HL-60 (cell line): ENCODE results near the gene SLC1A7.

Experiments used
- DNase-seq, 2 experiments: peaks; one replicate each; pipeline ENCODE4 v3.0.0-alpha.2; 2010 to 2020; ENCODE audit warnings: low read depth in 1 of 2, low spot score in 1 of 2
- H3K27ac ChIP-seq: fragments of 250-450 bp; sonication (Bioruptor Pico); replicated peaks from 2 replicates; pipeline ENCODE4 v1.5.1; 2020; ENCODE audit warnings: mild to moderate bottlenecking, moderate library complexity
- H3K27me3 ChIP-seq: fragments of 250-450 bp; sonication (Bioruptor Pico); 2 replicates; pipeline ENCODE4 v1.5.1; 2021; ENCODE audit warnings: mild to moderate bottlenecking, moderate library complexity; ENCODE audit not compliant: insufficient read depth, poor library complexity, severe bottlenecking
- H3K4me3 ChIP-seq: replicated peaks from 2 replicates; pipeline ENCODE4 v1.5.1; 2011; ENCODE audit warnings: mild to moderate bottlenecking, control low read depth, low read length; ENCODE audit not compliant: insufficient read depth
- CTCF ChIP-seq: IDR thresholded peaks from one replicate; pipeline ENCODE4 v1.5.1; 2011; ENCODE audit warnings: low read length, control low read depth, inconsistent platforms; ENCODE audit not compliant: insufficient read depth
- GABPA ChIP-seq: IDR thresholded peaks from 2 replicates; pipeline ENCODE4 v1.6.1; 2012; ENCODE audit warnings: low read depth
- POLR2AphosphoS5 ChIP-seq: IDR thresholded peaks from 2 replicates; pipeline ENCODE4 v1.6.1; 2012; ENCODE audit warnings: low read depth
- REST ChIP-seq: IDR thresholded peaks from 2 replicates; pipeline ENCODE4 v1.6.1; 2012; ENCODE audit warnings: low read depth; ENCODE audit not compliant: insufficient replicate concordance
- SPI1 ChIP-seq: IDR thresholded peaks from 2 replicates; pipeline ENCODE4 v1.6.1; 2012; ENCODE audit warnings: low read depth, mild to moderate bottlenecking, borderline replicate concordance

SLC1A7 gene

DNA sequence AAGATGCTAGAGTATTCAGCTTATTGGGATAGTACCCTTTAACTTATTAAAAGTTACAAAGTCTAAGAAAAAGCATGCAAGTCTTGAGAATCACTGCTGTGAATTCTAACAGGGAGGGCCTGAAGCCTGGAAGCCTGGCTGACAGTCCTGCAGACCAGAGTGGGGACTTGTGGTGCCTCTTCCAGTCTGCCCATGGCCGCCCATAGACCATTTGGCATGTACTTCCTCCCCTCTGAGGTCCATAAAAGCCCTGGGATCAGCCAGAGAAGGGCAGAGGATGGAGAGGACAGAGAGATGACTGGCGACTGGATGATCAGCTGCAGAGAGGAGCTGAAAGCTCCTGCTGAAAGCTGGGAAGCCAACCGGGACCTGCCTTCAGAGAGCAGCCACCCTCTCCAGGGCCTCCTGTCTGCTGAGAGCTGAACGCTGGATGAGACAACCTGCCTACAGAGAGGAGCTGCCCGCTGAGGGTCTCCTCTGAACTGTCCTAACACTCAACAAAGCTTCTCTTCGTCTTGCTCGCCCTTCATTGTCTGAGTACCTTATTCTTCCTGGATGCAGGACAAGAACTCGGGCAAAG lies 12.5 kb upstream of the SLC1A7 start:
- Histone ChIP-seq H3K27ac (no peak overlapping the region), H3K27me3 (no peaks in the 10 kb centered on the region), H3K4me3 (no peak overlapping the region)
- TF ChIP-seq POLR2AphosphoS5 (no peak), REST (no peak), CTCF (no peak), GABPA (no peak), SPI1 (no peak)
- DNase-seq: no peak

DNA sequence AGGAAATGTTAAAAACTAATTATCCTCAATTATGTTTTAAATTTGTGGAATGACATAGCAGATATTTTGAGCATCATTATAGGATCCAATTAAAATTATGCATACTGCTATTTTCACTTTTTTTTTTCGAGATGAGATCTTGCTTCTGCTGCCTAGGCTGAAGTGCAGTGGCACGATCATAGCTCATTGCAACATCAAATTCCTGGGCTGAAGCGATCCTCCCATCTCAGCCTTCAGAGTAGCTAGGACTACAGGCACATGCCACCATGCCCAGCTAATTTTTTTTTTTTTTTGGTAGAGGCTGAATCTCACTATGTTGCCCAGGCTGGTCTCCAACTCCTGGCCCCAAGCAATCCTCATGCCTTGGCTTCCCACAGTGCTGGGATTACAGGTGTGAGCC lies 11.3 kb upstream of the SLC1A7 start:
- TF ChIP-seq SPI1 (no peak), REST (no peak), GABPA (no peak), CTCF (no peak), POLR2AphosphoS5 (no peak)

DNA sequence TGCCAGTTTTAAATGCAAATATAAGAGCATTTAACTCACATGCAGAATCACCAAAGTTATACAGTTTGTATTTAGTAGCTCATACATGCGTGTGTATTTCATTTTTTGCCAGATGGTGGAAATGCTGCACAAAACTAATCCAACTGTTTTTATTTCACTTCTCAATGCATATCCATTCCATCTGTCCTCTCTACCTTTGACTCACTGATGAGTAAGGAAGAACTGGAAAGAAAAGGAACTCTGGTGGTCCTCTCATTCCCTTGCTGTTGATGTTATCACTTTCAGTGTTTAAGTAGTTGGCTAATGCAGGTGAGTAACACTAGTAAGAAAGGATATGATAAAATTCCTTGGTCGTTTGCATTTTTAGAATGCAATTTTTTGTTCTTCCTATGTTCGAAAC lies 5.7 kb upstream of the SLC1A7 start:
- TF ChIP-seq REST: no peak
- TF ChIP-seq POLR2AphosphoS5: no peak
- no peak for TF ChIP-seq SPI1
- TF ChIP-seq GABPA: no peak
- TF ChIP-seq CTCF: no peak
- H3K4me3 ChIP-seq: no peak overlapping the region
- no peak for DNase-seq
- H3K27ac ChIP-seq: no peak overlapping the region
- no peaks in the 10 kb centered on the region for H3K27me3 ChIP-seq

More for the DNA sequence above, 11.3 kb upstream of the SLC1A7 start:
- no peak for DNase-seq
- Histone ChIP-seq H3K27ac (no peak overlapping the region), H3K4me3 (no peak overlapping the region), H3K27me3 (no peaks in the 10 kb centered on the region)
